ENCODE results near the gene LPCAT2.

DNA sequence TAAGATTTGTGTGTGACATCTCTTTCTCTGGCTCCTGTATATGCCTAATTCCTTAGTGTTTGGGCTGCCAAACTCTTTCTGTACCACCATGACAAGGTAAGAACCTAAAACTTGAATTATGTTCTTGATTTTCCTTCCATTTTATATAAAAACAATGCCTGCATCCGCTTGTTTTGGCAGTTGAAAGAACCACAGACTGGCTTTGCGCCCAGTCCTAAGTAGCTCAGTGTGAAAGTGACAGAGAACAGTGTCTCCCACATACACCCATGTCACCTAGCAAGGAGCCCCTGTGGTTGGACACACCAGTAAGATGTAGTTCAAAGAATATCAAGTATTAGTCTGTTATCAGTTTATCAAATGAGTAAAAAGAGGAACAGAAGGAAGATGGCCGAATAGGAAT lies 106.2 kb downstream of the LPCAT2 start:
- TF ChIP-seq, protein P1, sequence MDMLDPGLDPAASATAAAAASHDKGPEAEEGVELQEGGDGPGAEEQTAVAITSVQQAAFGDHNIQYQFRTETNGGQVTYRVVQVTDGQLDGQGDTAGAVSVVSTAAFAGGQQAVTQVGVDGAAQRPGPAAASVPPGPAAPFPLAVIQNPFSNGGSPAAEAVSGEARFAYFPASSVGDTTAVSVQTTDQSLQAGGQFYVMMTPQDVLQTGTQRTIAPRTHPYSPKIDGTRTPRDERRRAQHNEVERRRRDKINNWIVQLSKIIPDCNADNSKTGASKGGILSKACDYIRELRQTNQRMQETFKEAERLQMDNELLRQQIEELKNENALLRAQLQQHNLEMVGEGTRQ (CRISPR knock-in tag; IDR thresholded peaks at IDR 0.05): no peak
- TF ChIP-seq OVOL2 (CRISPR knock-in tag; IDR thresholded peaks at IDR 0.05; ENCODE audit: borderline replicate concordance): no peak
- no peak for TF ChIP-seq IRF2 (CRISPR knock-in tag; IDR thresholded peaks at IDR 0.05; ENCODE audit: borderline replicate concordance, low read depth)
- TF ChIP-seq, protein P2, sequence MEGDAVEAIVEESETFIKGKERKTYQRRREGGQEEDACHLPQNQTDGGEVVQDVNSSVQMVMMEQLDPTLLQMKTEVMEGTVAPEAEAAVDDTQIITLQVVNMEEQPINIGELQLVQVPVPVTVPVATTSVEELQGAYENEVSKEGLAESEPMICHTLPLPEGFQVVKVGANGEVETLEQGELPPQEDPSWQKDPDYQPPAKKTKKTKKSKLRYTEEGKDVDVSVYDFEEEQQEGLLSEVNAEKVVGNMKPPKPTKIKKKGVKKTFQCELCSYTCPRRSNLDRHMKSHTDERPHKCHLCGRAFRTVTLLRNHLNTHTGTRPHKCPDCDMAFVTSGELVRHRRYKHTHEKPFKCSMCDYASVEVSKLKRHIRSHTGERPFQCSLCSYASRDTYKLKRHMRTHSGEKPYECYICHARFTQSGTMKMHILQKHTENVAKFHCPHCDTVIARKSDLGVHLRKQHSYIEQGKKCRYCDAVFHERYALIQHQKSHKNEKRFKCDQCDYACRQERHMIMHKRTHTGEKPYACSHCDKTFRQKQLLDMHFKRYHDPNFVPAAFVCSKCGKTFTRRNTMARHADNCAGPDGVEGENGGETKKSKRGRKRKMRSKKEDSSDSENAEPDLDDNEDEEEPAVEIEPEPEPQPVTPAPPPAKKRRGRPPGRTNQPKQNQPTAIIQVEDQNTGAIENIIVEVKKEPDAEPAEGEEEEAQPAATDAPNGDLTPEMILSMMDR (IDR thresholded peaks at IDR 0.05): no peak
- no peak for TF ChIP-seq KAT7 (CRISPR knock-in tag; IDR thresholded peaks at IDR 0.05; ENCODE audit: borderline replicate concordance)
- no peak for TF ChIP-seq NR2C2 (CRISPR knock-in tag; IDR thresholded peaks at IDR 0.05)
- no peak for TF ChIP-seq ELF4 (CRISPR knock-in tag; IDR thresholded peaks at IDR 0.05; ENCODE audit: low read depth)
- TF ChIP-seq, protein P3, sequence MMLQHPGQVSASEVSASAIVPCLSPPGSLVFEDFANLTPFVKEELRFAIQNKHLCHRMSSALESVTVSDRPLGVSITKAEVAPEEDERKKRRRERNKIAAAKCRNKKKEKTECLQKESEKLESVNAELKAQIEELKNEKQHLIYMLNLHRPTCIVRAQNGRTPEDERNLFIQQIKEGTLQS (CRISPR knock-in tag; conservative IDR thresholded peaks at IDR 0.05): no peak
- TF ChIP-seq CREM (CRISPR knock-in tag; IDR thresholded peaks at IDR 0.05): no peak
